Measurements from ENCODE around the gene ATP9B.
"Not testable (repeated sequence)": the region's sequence is repeated elsewhere in the genome, so short reads cannot be mapped to it uniquely, and the experiment has no call there.

ATP9B gene

GRCh38 chr18:79071037-79071436, 1.8 kb downstream of the ATP9B start:
- no peak for DNase-seq (ENCODE audit: low read depth)

- DNase-seq (ENCODE audit: low read depth), result no peak
Measured at GRCh38 chr18:79071503-79072210, 2.5 kb downstream of the ATP9B start.

- DNase-seq (ENCODE audit: low read depth), result not testable (repeated sequence)
Measured at GRCh38 chr18:79072655-79073054, 3.5 kb downstream of the ATP9B start.

GRCh38 chr18:79077181-79077580, 8.0 kb downstream of the ATP9B start:
- no peak for DNase-seq (ENCODE audit: low read depth)

- DNase-seq (ENCODE audit: low read depth), result not testable (repeated sequence)
Measured at GRCh38 chr18:79078791-79079190, 9.6 kb downstream of the ATP9B start.

- no peak for DNase-seq (ENCODE audit: low read depth)
Measured at GRCh38 chr18:79092874-79093273, 23.7 kb downstream of the ATP9B start.

GRCh38 chr18:79093986-79094385, 24.8 kb downstream of the ATP9B start:
- DNase-seq (ENCODE audit: low read depth), result no peak

GRCh38 chr18:79095216-79095615, 26.0 kb downstream of the ATP9B start:
- DNase-seq (ENCODE audit: low read depth), result no peak

GRCh38 chr18:79100944-79101343, 31.8 kb downstream of the ATP9B start:
- DNase-seq (ENCODE audit: low read depth), result no peak

GRCh38 chr18:79102886-79103285, 33.7 kb downstream of the ATP9B start:
- no peak for DNase-seq (ENCODE audit: low read depth)

GRCh38 chr18:79104137-79104536, 34.9 kb downstream of the ATP9B start:
- DNase-seq (ENCODE audit: low read depth), result no peak

GRCh38 chr18:79105455-79105854, 36.3 kb downstream of the ATP9B start:
- DNase-seq (ENCODE audit: low read depth), result no peak

GRCh38 chr18:79106084-79106483, 36.9 kb downstream of the ATP9B start:
- DNase-seq (ENCODE audit: low read depth), result no peak

- no peak for DNase-seq (ENCODE audit: low read depth)
Measured at GRCh38 chr18:79107886-79108285, 38.7 kb downstream of the ATP9B start.

- no peak for DNase-seq (ENCODE audit: low read depth)
Measured at GRCh38 chr18:79108549-79109215, 39.5 kb downstream of the ATP9B start.

GRCh38 chr18:79111483-79111882, 42.3 kb downstream of the ATP9B start:
- no peak for DNase-seq (ENCODE audit: low read depth)

- DNase-seq (ENCODE audit: low read depth), result peak; percentile 31
Measured at GRCh38 chr18:79117385-79117784, 48.2 kb downstream of the ATP9B start.

- no peak for DNase-seq (ENCODE audit: low read depth)
Measured at GRCh38 chr18:79117788-79118187, 48.6 kb downstream of the ATP9B start.

- DNase-seq (ENCODE audit: low read depth), result no peak
Measured at GRCh38 chr18:79118797-79119196, 49.6 kb downstream of the ATP9B start.

GRCh38 chr18:79121746-79122474, 52.7 kb downstream of the ATP9B start:
- DNase-seq (ENCODE audit: low read depth), result no peak

GRCh38 chr18:79123948-79124347, 54.8 kb downstream of the ATP9B start:
- DNase-seq (ENCODE audit: low read depth), result no peak

- peak; percentile 27 for DNase-seq (ENCODE audit: low read depth)
Measured at GRCh38 chr18:79129120-79129519, 59.9 kb downstream of the ATP9B start.

GRCh38 chr18:79133724-79134123, 64.5 kb downstream of the ATP9B start:
- DNase-seq (ENCODE audit: low read depth), result no peak
